Measurements from ENCODE around the gene NLRP5.

DNA sequence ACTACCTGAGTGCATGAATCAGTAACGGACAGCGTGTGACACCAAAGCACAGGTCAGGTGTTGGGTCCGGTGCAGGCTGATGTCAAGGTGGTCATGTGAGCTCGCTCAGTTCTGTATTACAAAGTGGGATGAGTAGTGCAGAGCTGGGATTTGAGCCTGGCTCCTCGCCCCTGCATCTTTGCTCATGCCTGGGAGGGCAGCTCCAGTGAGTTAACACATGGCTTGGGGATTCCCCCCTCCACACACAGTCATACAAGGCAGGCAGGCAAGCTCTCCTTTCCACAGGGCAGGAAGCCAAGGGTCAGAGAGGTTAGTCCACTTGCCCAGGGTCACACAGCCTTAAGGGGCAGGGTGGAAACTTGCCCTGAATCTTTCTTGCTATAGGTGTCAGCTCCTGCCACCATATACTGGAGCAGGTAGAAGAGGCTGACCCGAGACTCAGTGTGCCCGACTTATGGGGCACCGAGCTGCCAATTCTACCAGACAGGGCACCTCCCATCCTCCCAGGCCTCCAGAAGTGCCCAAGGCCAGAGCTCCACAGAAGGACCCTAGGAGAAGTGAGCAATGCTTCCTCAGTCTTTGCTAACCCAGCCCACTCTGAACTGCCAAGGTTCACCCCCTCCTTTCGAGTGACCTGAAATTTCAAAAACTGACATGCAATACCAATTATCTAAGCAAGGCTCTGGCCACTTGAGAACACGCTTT is 99.1 kb downstream of the NLRP5 start:
- TF ChIP-seq, protein P1, sequence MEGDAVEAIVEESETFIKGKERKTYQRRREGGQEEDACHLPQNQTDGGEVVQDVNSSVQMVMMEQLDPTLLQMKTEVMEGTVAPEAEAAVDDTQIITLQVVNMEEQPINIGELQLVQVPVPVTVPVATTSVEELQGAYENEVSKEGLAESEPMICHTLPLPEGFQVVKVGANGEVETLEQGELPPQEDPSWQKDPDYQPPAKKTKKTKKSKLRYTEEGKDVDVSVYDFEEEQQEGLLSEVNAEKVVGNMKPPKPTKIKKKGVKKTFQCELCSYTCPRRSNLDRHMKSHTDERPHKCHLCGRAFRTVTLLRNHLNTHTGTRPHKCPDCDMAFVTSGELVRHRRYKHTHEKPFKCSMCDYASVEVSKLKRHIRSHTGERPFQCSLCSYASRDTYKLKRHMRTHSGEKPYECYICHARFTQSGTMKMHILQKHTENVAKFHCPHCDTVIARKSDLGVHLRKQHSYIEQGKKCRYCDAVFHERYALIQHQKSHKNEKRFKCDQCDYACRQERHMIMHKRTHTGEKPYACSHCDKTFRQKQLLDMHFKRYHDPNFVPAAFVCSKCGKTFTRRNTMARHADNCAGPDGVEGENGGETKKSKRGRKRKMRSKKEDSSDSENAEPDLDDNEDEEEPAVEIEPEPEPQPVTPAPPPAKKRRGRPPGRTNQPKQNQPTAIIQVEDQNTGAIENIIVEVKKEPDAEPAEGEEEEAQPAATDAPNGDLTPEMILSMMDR (IDR thresholded peaks at IDR 0.05; ENCODE audit: insufficient read depth, low read length, poor library complexity, severe bottlenecking): no peak
- no peak for TF ChIP-seq EZH2phosphoT487 (conservative IDR thresholded peaks at IDR 0.05; ENCODE audit: low read length)

All from SU-DHL-6 (cell line).